Spleen (tissue), 7 donors: ENCODE results near the gene MSI2.

Experiments used
- CTCF ChIP-seq, 11 experiments: fragments of 200-600 bp in 7 of 11; fragments of 450-650 bp in 4 of 11; sonication (generic) in 4 of 11; IDR thresholded peaks in 8 of 11; conservative IDR thresholded peaks in 3 of 11; 1 replicate in 7 of 11; 2 replicates in 4 of 11; pipeline versions ENCODE4 v1.4.0 to v1.8.0; 2016 to 2021; ENCODE audit warnings: antibody characterized with exemption in 11 of 11, inconsistent platforms in 4 of 11, mild to moderate bottlenecking in 1 of 11
- POLR2A ChIP-seq, 3 donors: fragments of 450-650 bp; IDR thresholded peaks; one replicate each; pipeline ENCODE4 v1.5.1; 2017; ENCODE audit warnings: antibody characterized with exemption in 3 of 3, mild to moderate bottlenecking in 1 of 3
- POLR2AphosphoS5 ChIP-seq, 3 donors: sonication (generic); formaldehyde crosslinking; IDR thresholded peaks; one replicate each; pipeline ENCODE4 v1.5.1; 2017; ENCODE audit warnings: antibody characterized with exemption in 3 of 3
- donor health status: DM: no; HTN: no; CAD: no; lungs with moderate emphysema.
- donor health status: DM: no; HTN: no; CAD: no.
- donor health status: DM: no; HTN: no; CAD: no.

GRCh38 chr17:57649731-57650484 lies 393.6 kb downstream of the MSI2 start:
- TF ChIP-seq CTCF (IDR thresholded peaks at IDR 0.05 in 8 of 11, conservative IDR thresholded peaks at IDR 0.05 in 3 of 11) (no peak), POLR2A (IDR thresholded peaks at IDR 0.05) (no peak), POLR2AphosphoS5 (IDR thresholded peaks at IDR 0.05) (no peak)
